SU-DHL-6 (cell line): ENCODE results near the gene BLTP3A.

Experiments
- H2AFZ ChIP-seq: fragments of 200-600 bp; sonication (generic); 2 replicates; pipeline ENCODE4 v1.6.1; 2014; ENCODE audit warnings: low read depth, mild to moderate bottlenecking, moderate library complexity, mixed read lengths, antibody characterized with exemption, low read length; ENCODE audit not compliant: severe bottlenecking
- H3F3A ChIP-seq: fragments of 200-600 bp; shearing (Covaris generic); 2 replicates; pipeline ENCODE4 v1.6.0; 2016; ENCODE audit warnings: antibody characterized with exemption, mild to moderate bottlenecking; ENCODE audit not compliant: insufficient read depth
- H3K27ac ChIP-seq: fragments of 200-600 bp; sonication (generic); 2 replicates; pipeline ENCODE4 v1.5.1; 2016; ENCODE audit warnings: low read depth, mild to moderate bottlenecking, low read length, moderate library complexity, mixed read lengths
- H3K27me3 ChIP-seq: fragments of 200-600 bp; sonication (generic), shearing (Covaris generic); 2 replicates; pipeline ENCODE4 v1.6.0; 2014; ENCODE audit warnings: mild to moderate bottlenecking, low read length
- H3K36me3 ChIP-seq: fragments of 200-600 bp; sonication (generic); 2 replicates; pipeline ENCODE4 v1.6.1; 2014; ENCODE audit warnings: mild to moderate bottlenecking, low read length, mixed read lengths
- H3K4me2 ChIP-seq: fragments of 300-600, 200-600 bp; shearing (Covaris generic), sonication (generic); 2 replicates; pipeline ENCODE4 v1.6.0; 2014; ENCODE audit warnings: low read length, low read depth, mild to moderate bottlenecking; ENCODE audit not compliant: poor library complexity, severe bottlenecking
- H3K4me3 ChIP-seq: fragments of 200-600 bp; sonication (generic); 2 replicates; pipeline ENCODE4 v1.5.1; 2014; ENCODE audit warnings: antibody characterized with exemption, low read length, mild to moderate bottlenecking, mixed read lengths; ENCODE audit not compliant: insufficient read depth, poor library complexity, severe bottlenecking
- H3K79me2 ChIP-seq: fragments of 200-600 bp; sonication (generic); 2 replicates; pipeline ENCODE4 v1.6.1; 2014; ENCODE audit warnings: mild to moderate bottlenecking, low read length, moderate library complexity; ENCODE audit not compliant: insufficient read depth
- H3K9ac ChIP-seq: fragments of 200-600 bp; sonication (generic); 2 replicates; pipeline ENCODE4 v1.7.0; 2014; ENCODE audit warnings: mild to moderate bottlenecking, low read length
- H3K9me2 ChIP-seq: fragments of 200-600 bp; sonication (generic); replicated peaks from 2 replicates; pipeline ENCODE4 v1.6.1; 2014; ENCODE audit warnings: low read length; ENCODE audit not compliant: insufficient read depth
- H3K9me3 ChIP-seq: fragments of 200-600 bp; sonication (generic); 2 replicates; pipeline ENCODE4 v1.6.1; 2014; ENCODE audit warnings: low read length, mixed read lengths; ENCODE audit not compliant: insufficient read depth
- H4K20me1 ChIP-seq: fragments of 200-600 bp; sonication (generic); 2 replicates; pipeline ENCODE4 v1.6.1; 2014; ENCODE audit warnings: low read depth, mild to moderate bottlenecking, antibody characterized with exemption, low read length, moderate library complexity, mixed read lengths
- EZH2phosphoT487 ChIP-seq: fragments of 200-600 bp; sonication (generic), shearing (Covaris generic); conservative IDR thresholded peaks from 2 replicates; pipeline ENCODE4 v1.6.1; 2018; ENCODE audit warnings: mild to moderate bottlenecking, antibody characterized with exemption, low read length, moderate library complexity, mixed read lengths
- TF ChIP-seq, protein P1 (sequence below): fragments of 200-600 bp; sonication (generic); IDR thresholded peaks from one replicate; pipeline ENCODE4 v1.5.1; 2017; ENCODE audit warnings: antibody characterized with exemption, mild to moderate bottlenecking, low read length, moderate library complexity; ENCODE audit not compliant: insufficient read depth, poor library complexity, severe bottlenecking

BLTP3A gene

DNA sequence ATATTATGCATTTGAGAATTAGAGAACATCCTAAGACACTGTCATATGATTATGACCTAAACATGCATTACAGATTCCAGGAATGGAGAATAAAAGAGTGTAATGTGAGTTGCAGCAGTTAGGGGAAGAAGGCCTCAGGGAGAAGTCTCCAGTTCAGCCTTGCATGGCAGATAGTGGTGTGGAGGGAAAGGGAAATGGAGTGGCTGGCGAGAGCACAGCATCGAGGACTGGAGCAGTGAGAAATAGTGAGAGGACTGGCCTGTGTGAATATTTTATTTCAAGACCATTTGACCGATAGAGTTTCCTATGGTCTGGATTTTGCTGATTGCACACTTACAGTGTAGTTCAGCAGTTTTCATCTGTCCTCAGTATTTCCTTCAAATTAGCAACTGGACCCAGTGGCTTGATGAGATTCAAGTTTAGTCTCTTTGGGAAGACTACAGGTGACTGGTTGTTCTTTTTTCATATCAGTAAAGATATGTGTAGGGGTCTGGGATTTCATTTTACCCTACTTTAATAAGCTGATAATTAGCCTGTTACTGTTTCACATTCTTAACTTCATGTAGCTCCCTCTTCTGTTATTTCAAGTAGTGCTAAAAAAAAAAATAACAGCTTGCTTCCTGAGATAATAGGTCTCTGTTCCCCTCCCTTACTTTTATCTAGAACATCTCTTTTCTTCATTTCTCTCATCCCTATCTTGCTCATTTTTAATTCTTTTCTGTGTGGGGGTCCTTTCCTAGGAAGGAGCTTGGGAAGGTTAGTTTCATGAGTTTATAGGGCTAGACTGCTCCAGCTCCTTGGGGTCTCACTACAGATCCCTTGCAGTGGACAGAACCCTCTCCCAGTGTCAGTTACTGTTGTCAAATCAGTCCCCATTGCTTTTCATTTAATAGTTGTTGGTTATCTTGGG lies 27.9 kb downstream of the BLTP3A start:
- Histone ChIP-seq H3K9me3 (no peaks in the 10 kb centered on the region), H3K4me2 (no peak overlapping the region), H4K20me1 (no peaks in the 10 kb centered on the region), H3K9ac (no peak overlapping the region), H3F3A (peaks cover 10% of the 10 kb centered on the region; the same call in 1 of the 2 replicates), H3K27ac (no peak overlapping the region), H3K79me2 (peaks cover 52% of the 10 kb centered on the region), H3K36me3 (peaks cover 4% of the 10 kb centered on the region; the same call in 1 of the 2 replicates), H2AFZ (no peak overlapping the region), H3K9me2 (no peaks in the 10 kb centered on the region), H3K4me3 (no peak overlapping the region), H3K27me3 (no peaks in the 10 kb centered on the region)
- no peak for TF ChIP-seq EZH2phosphoT487
- TF ChIP-seq, protein P1, sequence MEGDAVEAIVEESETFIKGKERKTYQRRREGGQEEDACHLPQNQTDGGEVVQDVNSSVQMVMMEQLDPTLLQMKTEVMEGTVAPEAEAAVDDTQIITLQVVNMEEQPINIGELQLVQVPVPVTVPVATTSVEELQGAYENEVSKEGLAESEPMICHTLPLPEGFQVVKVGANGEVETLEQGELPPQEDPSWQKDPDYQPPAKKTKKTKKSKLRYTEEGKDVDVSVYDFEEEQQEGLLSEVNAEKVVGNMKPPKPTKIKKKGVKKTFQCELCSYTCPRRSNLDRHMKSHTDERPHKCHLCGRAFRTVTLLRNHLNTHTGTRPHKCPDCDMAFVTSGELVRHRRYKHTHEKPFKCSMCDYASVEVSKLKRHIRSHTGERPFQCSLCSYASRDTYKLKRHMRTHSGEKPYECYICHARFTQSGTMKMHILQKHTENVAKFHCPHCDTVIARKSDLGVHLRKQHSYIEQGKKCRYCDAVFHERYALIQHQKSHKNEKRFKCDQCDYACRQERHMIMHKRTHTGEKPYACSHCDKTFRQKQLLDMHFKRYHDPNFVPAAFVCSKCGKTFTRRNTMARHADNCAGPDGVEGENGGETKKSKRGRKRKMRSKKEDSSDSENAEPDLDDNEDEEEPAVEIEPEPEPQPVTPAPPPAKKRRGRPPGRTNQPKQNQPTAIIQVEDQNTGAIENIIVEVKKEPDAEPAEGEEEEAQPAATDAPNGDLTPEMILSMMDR = no peak

GRCh38 chr6:34829137-34829536 lies 37.3 kb downstream of the BLTP3A start:
- TF ChIP-seq EZH2phosphoT487 = no peak
- TF ChIP-seq, protein P1 = no peak
- Histone ChIP-seq H3K36me3 (peaks cover 20% of the 10 kb centered on the region), H3F3A (no peaks in the 10 kb centered on the region), H3K27ac (no peak overlapping the region), H3K4me2 (no peak overlapping the region), H3K79me2 (no peaks in the 10 kb centered on the region), H3K9ac (no peak overlapping the region), H2AFZ (no peak overlapping the region), H4K20me1 (no peaks in the 10 kb centered on the region), H3K27me3 (no peaks in the 10 kb centered on the region), H3K9me3 (no peaks in the 10 kb centered on the region), H3K4me3 (no peak overlapping the region), H3K9me2 (no peaks in the 10 kb centered on the region)

DNA sequence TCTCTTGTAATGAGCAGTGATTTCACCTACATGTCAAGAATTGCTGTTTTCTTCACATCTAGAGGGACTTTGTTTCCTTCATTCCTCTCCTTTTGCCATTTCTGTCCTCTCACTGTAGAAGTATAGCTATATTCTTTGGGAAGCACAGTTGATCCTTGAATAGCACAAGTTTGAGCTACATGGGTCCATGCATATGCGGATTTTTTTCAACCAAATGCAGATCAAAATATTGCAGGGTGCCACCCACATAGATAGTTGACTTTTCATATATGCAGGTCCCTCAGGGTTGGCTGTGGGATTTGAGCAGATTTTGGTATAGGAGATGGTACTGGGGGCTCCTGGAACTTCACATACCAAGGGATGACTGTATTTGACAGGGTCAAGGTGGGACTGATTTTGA lies 41.1 kb downstream of the BLTP3A start:
- H3F3A ChIP-seq = no peaks in the 10 kb centered on the region
- no peak for TF ChIP-seq EZH2phosphoT487
- TF ChIP-seq, protein P1 = no peak
- H3K9me2 ChIP-seq = no peaks in the 10 kb centered on the region
- no peaks in the 10 kb centered on the region for H3K9me3 ChIP-seq
- peaks cover 30% of the 10 kb centered on the region; the same call in 1 of the 2 replicates for H3K36me3 ChIP-seq
- H3K4me3 ChIP-seq = no peak overlapping the region
- no peak overlapping the region for H3K9ac ChIP-seq
- H3K27me3 ChIP-seq = no peaks in the 10 kb centered on the region
- no peak overlapping the region for H2AFZ ChIP-seq
- H3K4me2 ChIP-seq = no peak overlapping the region
- no peak overlapping the region for H3K27ac ChIP-seq
- no peaks in the 10 kb centered on the region for H3K79me2 ChIP-seq
- H4K20me1 ChIP-seq = no peaks in the 10 kb centered on the region
